Stomach (tissue), 4 donors: ENCODE results near the gene PCDH9.

ENCODE experiments used
- POLR2A ChIP-seq, 4 donors: fragments of 450-650 bp; IDR thresholded peaks; one replicate each; pipeline ENCODE4 v1.6.1; 2016; ENCODE audit warnings: antibody characterized with exemption in 4 of 4, control low read depth in 2 of 4, mild to moderate bottlenecking in 1 of 4, moderate library complexity in 1 of 4
- POLR2AphosphoS5 ChIP-seq, 3 donors: sonication (generic); formaldehyde crosslinking; IDR thresholded peaks; one replicate each; pipeline ENCODE4 v1.6.1; 2016; ENCODE audit warnings: antibody characterized with exemption in 3 of 3
- TF ChIP-seq, protein P1 (sequence below), 7 experiments: fragments of 450-650 bp in 4 of 7; fragments of 200-600 bp in 3 of 7; sonication (generic) in 3 of 7; IDR thresholded peaks; one replicate each; pipeline ENCODE4 v1.5.1; 2016 to 2019; ENCODE audit warnings: antibody characterized with exemption in 7 of 7, control low read depth in 2 of 7, mild to moderate bottlenecking in 1 of 7

DNA sequence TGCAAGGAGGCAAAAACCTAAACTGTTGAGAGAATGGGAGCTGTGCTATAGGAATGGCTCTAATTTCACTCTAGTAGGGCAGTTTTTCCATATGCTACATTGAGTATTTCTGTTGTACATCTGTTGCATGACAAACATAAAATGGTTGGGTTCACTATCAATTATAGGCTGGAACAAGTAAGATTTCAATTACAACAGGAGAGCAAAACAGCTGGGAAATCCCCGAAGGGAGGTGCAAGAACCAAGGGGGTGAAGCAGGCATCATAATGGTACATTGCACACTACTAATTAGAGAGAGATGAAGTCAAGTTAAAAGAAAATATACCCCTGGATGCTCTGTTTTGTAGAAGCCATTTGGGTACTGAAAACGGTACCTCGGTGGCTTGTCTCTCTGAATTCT, 389.5 kb downstream of the PCDH9 start:
- TF ChIP-seq, protein P1, sequence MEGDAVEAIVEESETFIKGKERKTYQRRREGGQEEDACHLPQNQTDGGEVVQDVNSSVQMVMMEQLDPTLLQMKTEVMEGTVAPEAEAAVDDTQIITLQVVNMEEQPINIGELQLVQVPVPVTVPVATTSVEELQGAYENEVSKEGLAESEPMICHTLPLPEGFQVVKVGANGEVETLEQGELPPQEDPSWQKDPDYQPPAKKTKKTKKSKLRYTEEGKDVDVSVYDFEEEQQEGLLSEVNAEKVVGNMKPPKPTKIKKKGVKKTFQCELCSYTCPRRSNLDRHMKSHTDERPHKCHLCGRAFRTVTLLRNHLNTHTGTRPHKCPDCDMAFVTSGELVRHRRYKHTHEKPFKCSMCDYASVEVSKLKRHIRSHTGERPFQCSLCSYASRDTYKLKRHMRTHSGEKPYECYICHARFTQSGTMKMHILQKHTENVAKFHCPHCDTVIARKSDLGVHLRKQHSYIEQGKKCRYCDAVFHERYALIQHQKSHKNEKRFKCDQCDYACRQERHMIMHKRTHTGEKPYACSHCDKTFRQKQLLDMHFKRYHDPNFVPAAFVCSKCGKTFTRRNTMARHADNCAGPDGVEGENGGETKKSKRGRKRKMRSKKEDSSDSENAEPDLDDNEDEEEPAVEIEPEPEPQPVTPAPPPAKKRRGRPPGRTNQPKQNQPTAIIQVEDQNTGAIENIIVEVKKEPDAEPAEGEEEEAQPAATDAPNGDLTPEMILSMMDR (IDR thresholded peaks at IDR 0.05), result no peak
- TF ChIP-seq POLR2AphosphoS5 (IDR thresholded peaks at IDR 0.05), result no peak
- TF ChIP-seq POLR2A (IDR thresholded peaks at IDR 0.05), result no peak
